GM21447 (cell line): ENCODE data around the gene ADAMTS2.

Experiments used
- ATAC-seq: cut with Tn5 transposase; IDR thresholded peaks from one replicate; pipeline ENCODE4 v1.9.1; 2021; ENCODE audit not compliant: unreplicated experiment

Gene ADAMTS2

DNA sequence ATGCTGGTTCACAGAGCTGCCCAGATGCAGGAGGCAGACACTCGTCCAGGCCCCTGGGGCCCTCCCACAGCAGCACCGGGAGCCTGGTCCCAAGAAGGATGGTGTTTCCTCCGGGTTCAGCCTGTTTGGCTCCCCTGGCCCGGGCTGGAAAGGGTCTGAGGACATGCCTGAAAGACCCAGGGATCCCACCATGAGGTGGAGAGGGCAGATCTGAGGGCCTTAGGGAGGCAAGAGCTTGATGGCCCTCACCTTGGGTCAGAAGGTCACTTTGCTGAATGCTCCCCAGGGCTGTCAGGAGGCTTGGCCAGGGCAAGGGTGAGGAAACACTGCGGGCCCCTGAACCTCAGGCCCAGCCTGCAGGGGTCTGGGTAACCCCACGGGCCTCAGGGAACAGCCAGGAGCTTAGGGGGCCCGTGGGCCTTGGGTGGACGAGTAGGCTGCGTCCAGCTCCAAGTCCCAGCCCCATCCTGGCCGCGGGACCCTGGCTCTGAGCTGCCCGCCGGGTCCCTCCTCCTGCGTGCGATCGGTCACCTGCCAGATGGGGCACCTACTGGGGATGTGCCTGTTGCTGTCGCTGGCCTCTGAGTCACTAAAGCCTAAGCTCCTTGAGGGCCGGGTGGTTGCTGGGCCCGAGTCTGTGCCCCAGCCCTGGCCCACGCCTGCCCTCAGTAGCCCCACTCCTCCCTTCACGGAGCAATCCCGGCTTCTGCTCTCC is 178.9 kb downstream of the ADAMTS2 start:
- no peak for ATAC-seq

GRCh38 chr5:179165421-179166170 is 179.7 kb downstream of the ADAMTS2 start:
- ATAC-seq, result no peak

- no peak for ATAC-seq
Measured at GRCh38 chr5:179164331-179165311, 180.6 kb downstream of the ADAMTS2 start.

GRCh38 chr5:179163236-179164155 is 181.8 kb downstream of the ADAMTS2 start:
- no peak for ATAC-seq

DNA sequence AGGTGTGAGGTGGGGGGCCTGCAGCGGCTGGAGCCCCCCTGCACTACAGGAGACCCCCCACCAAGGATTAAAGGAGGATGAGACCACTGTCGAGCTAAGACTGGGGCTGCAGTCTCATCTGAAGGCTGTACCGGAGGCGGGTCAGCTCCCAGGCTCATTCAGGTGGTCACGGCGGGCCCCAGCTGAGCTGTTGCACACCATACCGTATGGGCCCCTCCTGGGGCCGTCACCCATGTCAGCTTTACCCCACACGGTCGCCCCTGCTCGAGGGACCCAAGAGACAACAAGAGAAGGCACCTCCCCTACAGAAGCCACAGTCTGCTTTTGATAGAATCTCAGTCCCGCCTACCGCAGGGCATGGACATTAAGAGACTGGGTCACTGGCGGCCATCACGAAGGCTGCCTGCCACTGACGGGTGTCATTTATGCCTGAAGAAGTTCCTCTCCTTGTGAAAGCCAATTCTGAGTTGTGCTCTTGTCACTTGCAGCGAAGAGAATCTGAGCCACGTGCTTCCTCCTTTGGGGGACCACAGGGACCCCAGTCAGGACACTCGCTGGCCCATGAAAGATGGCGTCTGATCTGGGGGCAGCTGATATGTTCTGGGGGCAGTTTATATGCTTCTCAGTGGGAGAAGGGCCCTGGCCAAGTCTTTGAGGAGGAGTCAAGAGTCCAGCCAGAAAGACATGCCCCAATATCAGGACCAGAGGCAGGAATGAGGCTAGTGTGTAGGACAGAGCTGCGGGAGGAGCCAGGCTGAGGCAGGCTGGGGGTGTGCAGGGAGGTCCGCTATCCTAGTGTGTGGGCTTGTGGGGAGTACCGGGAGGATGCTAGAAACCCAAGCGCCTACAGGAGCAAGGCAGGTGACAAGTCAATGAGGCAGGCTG is 182.7 kb downstream of the ADAMTS2 start:
- ATAC-seq, result no peak

GRCh38 chr5:179161901-179162300 is 183.4 kb downstream of the ADAMTS2 start:
- no peak for ATAC-seq

- ATAC-seq, result no peak
Measured at GRCh38 chr5:179160584-179160983, 184.7 kb downstream of the ADAMTS2 start.

DNA sequence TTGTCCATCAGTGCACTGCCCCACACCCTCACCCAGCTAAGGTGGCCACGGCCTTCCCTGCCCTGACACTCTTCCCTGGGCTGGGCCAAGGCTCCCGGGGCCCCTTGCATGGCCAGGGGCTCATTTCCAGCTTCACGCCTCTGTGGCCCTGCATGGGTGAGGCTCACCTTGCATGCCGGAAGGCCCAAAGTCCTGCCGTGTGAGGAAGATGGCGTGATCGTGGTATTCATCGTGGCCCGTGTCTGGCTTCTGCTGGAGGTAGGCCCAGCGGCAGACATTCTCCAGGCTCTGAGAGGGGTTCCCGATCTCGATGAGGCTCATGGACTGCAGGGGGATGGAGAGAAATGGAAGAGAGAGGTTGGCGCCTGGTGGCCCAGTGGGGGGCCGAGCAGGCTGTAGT is 186.7 kb downstream of the ADAMTS2 start:
- ATAC-seq, result no peak

GRCh38 chr5:179154991-179155955 is 190.0 kb downstream of the ADAMTS2 start:
- no peak for ATAC-seq

DNA sequence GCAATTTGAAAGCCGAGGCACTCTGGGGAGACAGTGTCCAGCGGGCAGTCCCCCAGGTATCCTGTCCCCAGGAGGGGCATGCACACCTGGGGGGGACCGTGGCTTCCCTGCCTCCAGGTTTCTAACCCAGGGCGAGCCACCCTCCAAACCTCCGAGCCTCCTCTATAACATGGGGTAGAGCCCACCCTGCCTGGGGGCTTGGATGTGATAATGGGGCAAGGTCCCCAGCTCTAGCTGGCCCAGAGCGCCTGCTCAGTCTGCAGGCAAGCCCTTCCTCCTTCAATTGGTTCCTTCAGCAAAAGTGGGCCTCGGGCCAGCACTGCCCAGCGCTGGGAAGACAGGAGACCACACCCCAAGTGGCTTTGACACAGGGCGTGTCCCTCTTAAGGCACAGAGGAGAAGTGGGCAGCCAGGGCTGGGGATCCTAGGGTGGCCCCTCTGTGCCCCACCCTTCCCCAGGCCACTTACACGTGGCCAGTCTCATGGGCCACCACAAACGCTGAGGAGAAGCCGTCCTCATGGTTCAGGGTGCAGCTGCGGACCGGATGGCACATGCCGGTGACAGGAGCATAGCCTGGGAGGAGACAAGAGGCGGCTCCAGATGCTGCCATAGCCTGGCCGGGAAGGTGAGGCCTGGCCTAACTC is 190.8 kb downstream of the ADAMTS2 start:
- no peak for ATAC-seq

DNA sequence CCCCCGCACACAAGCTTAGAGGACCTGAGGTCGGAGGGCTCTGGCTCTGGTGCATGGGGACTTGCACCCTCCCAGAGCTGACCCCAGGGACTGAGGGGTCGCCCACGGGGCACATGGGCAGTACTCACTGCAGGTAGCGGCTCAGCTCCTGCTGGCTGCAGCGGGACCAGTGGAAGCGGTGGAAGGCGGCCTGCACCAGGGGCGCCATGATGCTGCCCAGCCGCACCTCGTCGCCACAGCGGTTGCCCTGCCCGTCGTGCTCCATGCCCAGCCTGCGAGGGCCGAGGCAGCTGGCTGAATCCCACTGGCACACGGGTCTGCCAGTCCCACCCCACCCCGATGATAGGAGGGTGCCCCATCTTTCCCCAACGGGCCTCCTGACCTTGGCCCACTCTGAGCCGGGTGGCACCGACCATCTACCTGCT is 191.3 kb downstream of the ADAMTS2 start:
- no peak for ATAC-seq

GRCh38 chr5:179153341-179153901 is 191.8 kb downstream of the ADAMTS2 start:
- ATAC-seq, result no peak

- no peak for ATAC-seq
Measured at GRCh38 chr5:179152941-179153340, 192.3 kb downstream of the ADAMTS2 start.

- ATAC-seq, result no peak
Measured at GRCh38 chr5:179152144-179152895, 192.9 kb downstream of the ADAMTS2 start.

- no peak for ATAC-seq
Measured at GRCh38 chr5:179151286-179152118, 193.8 kb downstream of the ADAMTS2 start.

GRCh38 chr5:179150011-179150410 is 195.2 kb downstream of the ADAMTS2 start:
- ATAC-seq, result no peak
